PC-9 (cell line): ENCODE results near the gene KIF17. TPM values are rescaled to one million over a fixed set of nuclear protein-coding genes. Genes with fewer than 3 reads are reported as not detected.
"Not testable (repeated sequence)": the region's sequence is repeated elsewhere in the genome, so short reads cannot be mapped to it uniquely, and the experiment has no call there.

Experiments
- BruUV-seq: library from RNA; stranded (reverse); fragments of 400-500 nt; replicated peaks from 2 replicates; lab custom pipeline; 2021; lab: Mats Ljungman, UMichigan
- CTCF ChIA-PET: fragments of 300-600 bp; sonication (Branson Sonifier 250); formaldehyde crosslinking; loops from one replicate; lab custom pipeline; 2022; ENCODE audit warnings: antibody characterized with exemption; lab: Charles Lee
- POLR2A ChIA-PET: fragments of 300-600 bp; sonication (Branson Sonifier 250); formaldehyde crosslinking; loops from one replicate; lab custom pipeline; 2022; ENCODE audit warnings: antibody characterized with exemption; ENCODE audit not compliant: unreplicated experiment; lab: Charles Lee
- DNase-seq, 2 experiments: peaks; one replicate each; pipeline versions ENCODE4 v3.0.0 to v3.0.0-alpha.2; 2015 to 2022; ENCODE audit warnings: mixed read lengths in 1 of 2
- H2AFZ ChIP-seq: fragments of 200-600 bp; sonication (generic); 2 replicates; pipeline ENCODE4 v1.8.1; 2017; ENCODE audit warnings: antibody characterized with exemption
- H3F3A ChIP-seq: fragments of 200-600 bp; sonication (generic); 2 replicates; pipeline ENCODE4 v1.8.1; 2017; ENCODE audit warnings: antibody characterized with exemption, mild to moderate bottlenecking, low read depth; ENCODE audit not compliant: insufficient read depth
- H3K27ac ChIP-seq: fragments of 200-600 bp; sonication (generic); 2 replicates; pipeline ENCODE4 v1.6.1; 2016; ENCODE audit warnings: mixed run types
- H3K27me3 ChIP-seq: fragments of 200-600 bp; sonication (generic); 2 replicates; pipeline ENCODE4 v1.6.1; 2016; ENCODE audit warnings: low read depth, mixed run types; ENCODE audit not compliant: insufficient read depth
- H3K36me3 ChIP-seq: fragments of 200-600 bp; sonication (generic); 2 replicates; pipeline ENCODE4 v1.6.1; 2016; ENCODE audit warnings: low read depth, mixed run types
- H3K4me1 ChIP-seq: fragments of 200-600 bp; sonication (generic); replicated peaks from 2 replicates; pipeline ENCODE4 v1.6.1; 2016; ENCODE audit warnings: mixed run types; ENCODE audit not compliant: insufficient read depth
- H3K4me2 ChIP-seq: fragments of 200-600 bp; sonication (generic); 2 replicates; pipeline ENCODE4 v1.6.1; 2017; ENCODE audit warnings: mixed run types
- H3K4me3 ChIP-seq: fragments of 200-600 bp; sonication (generic); 2 replicates; pipeline ENCODE4 v1.6.1; 2016; ENCODE audit warnings: mixed run types
- H3K79me2 ChIP-seq: fragments of 200-600 bp; sonication (generic); 2 replicates; pipeline ENCODE4 v1.6.1; 2017; ENCODE audit warnings: low read depth, mixed run types
- H3K9me2 ChIP-seq: fragments of 200-600 bp; sonication (generic); 2 replicates; pipeline ENCODE4 v1.8.1; 2017; ENCODE audit warnings: mild to moderate bottlenecking; ENCODE audit not compliant: insufficient read depth
- H3K9me3 ChIP-seq: fragments of 200-600 bp; sonication (generic); 2 replicates; pipeline ENCODE4 v1.8.1; 2016; ENCODE audit warnings: low read depth; ENCODE audit not compliant: insufficient read depth
- H4K20me1 ChIP-seq: fragments of 200-600 bp; sonication (generic); 2 replicates; pipeline ENCODE4 v1.8.1; 2017; ENCODE audit not compliant: insufficient read depth
- CTCF ChIP-seq: fragments of 200-600 bp; sonication (generic); conservative IDR thresholded peaks from 2 replicates; pipeline ENCODE4 v1.6.1; 2017; ENCODE audit warnings: mixed run types, antibody characterized with exemption, mild to moderate bottlenecking, moderate library complexity
- EZH2 ChIP-seq: fragments of 200-600 bp; sonication (generic); IDR thresholded peaks from 2 replicates; pipeline ENCODE4 v1.8.0; 2017; ENCODE audit warnings: antibody characterized with exemption, low read depth
- intact Hi-C: fragments of 100-400 bp; cut with micrococcal nuclease; formaldehyde crosslinking; loops from one replicate; pipeline ENCODE4 v1.10.0; 2022; ENCODE audit not compliant: unreplicated experiment
- total RNA-seq: library from RNA; stranded (reverse); gene quantifications from 2 replicates; pipeline ENCODE4 v1.2.3, GENCODE V29; 2021

KIF17 gene
- total RNA-seq, 1 experiment from 2014 or later: 1.2 TPM

GRCh38 chr1:20678599-20678998 lies 39.2 kb downstream of the KIF17 start:
- Histone ChIP-seq H3K27ac (no peak overlapping the region), H3K9me3 (no peaks in the 10 kb centered on the region), H3K27me3 (no peaks in the 10 kb centered on the region), H4K20me1 (no peaks in the 10 kb centered on the region), H3K36me3 (no peaks in the 10 kb centered on the region), H2AFZ (no peak overlapping the region), H3K4me1 (no peaks in the 10 kb centered on the region), H3K9me2 (no peaks in the 10 kb centered on the region), H3K4me3 (no peak overlapping the region), H3K79me2 (no peaks in the 10 kb centered on the region), H3F3A (no peaks in the 10 kb centered on the region), H3K4me2 (no peak overlapping the region)
- POLR2A ChIA-PET: no interaction called here
- TF ChIP-seq CTCF (no peak), EZH2 (no peak)
- CTCF ChIA-PET: no interaction called here
- intact Hi-C loops: no loop called here
- no TSS peak for BruUV-seq
- DNase-seq: no peak

GRCh38 chr1:20673626-20674025 lies 44.2 kb downstream of the KIF17 start:
- H3K9me3 ChIP-seq, H3K36me3 ChIP-seq, H2AFZ ChIP-seq, H3F3A ChIP-seq, H3K9me2 ChIP-seq, H3K79me2 ChIP-seq, H3K27ac ChIP-seq, CTCF ChIA-PET, POLR2A ChIA-PET, H3K4me1 ChIP-seq, intact Hi-C loops, H3K27me3 ChIP-seq, BruUV-seq, DNase-seq, H3K4me3 ChIP-seq, H3K4me2 ChIP-seq, H4K20me1 ChIP-seq: not testable (repeated sequence)

GRCh38 chr1:20672265-20672632 lies 45.6 kb downstream of the KIF17 start:
- no peaks in the 10 kb centered on the region for H4K20me1 ChIP-seq
- intact Hi-C loops: no loop called here
- CTCF ChIA-PET: no interaction called here

More at GRCh38 chr1:20672265-20672632, 45.6 kb downstream of the KIF17 start:
- Histone ChIP-seq H3K27ac (no peak overlapping the region), H3K27me3 (no peaks in the 10 kb centered on the region), H3K4me1 (no peaks in the 10 kb centered on the region), H3K4me2 (no peak overlapping the region), H3K9me2 (no peaks in the 10 kb centered on the region), H3K9me3 (no peaks in the 10 kb centered on the region), H3K4me3 (no peak overlapping the region), H2AFZ (no peak overlapping the region), H3K36me3 (no peaks in the 10 kb centered on the region), H3K79me2 (no peaks in the 10 kb centered on the region), H3F3A (no peaks in the 10 kb centered on the region)
- no peak for TF ChIP-seq CTCF
- POLR2A ChIA-PET: no interaction called here
- DNase-seq: no peak
- no TSS peak for BruUV-seq
